Measurements from ENCODE around the gene MRPL49.

MRPL49 gene

GRCh38 chr11:65103476-65103875 is 18.6 kb upstream of the MRPL49 start:
- no peak for FAIRE-seq

GRCh38 chr11:65104628-65105027 is 17.5 kb upstream of the MRPL49 start:
- no peak for FAIRE-seq

GRCh38 chr11:65107078-65107477 is 15.0 kb upstream of the MRPL49 start:
- FAIRE-seq = no peak

GRCh38 chr11:65107751-65108468 is 14.2 kb upstream of the MRPL49 start:
- no peak for FAIRE-seq

GRCh38 chr11:65108469-65109123 is 13.5 kb upstream of the MRPL49 start:
- FAIRE-seq = no peak

GRCh38 chr11:65109231-65110198 is 12.6 kb upstream of the MRPL49 start:
- FAIRE-seq = no peak

- no peak for FAIRE-seq
These were observed 11.7 kb upstream of the MRPL49 start for GRCh38 chr11:65110354-65110861.

GRCh38 chr11:65111159-65111743 is 10.9 kb upstream of the MRPL49 start:
- no peak for FAIRE-seq

GRCh38 chr11:65111744-65112545 is 10.2 kb upstream of the MRPL49 start, which contains the start of gene TM7SF2:
TSS of gene TM7SF2 (plus strand) at chr11:65111872. CDS start at chr11:65112016, 144 bp downstream.
- no peak for FAIRE-seq

GRCh38 chr11:65112546-65113360 is 9.4 kb upstream of the MRPL49 start:
- FAIRE-seq = no peak

GRCh38 chr11:65113361-65113756 is 8.8 kb upstream of the MRPL49 start:
- no peak for FAIRE-seq

- no peak for FAIRE-seq
These were observed 8.3 kb upstream of the MRPL49 start for GRCh38 chr11:65113839-65114238.

- no peak for FAIRE-seq
These were observed 7.5 kb upstream of the MRPL49 start for GRCh38 chr11:65114538-65115171.

GRCh38 chr11:65115361-65116082 is 6.6 kb upstream of the MRPL49 start:
- FAIRE-seq = no peak

GRCh38 chr11:65116370-65117205 is 5.5 kb upstream of the MRPL49 start:
- FAIRE-seq = no peak

- peak; percentile 85 for FAIRE-seq
These were observed 4.7 kb upstream of the MRPL49 start, which contains the start of gene ZNHIT2 for GRCh38 chr11:65117206-65118096. TSS of gene ZNHIT2 (minus strand) at chr11:65117701. CDS start at chr11:65117653, 48 bp downstream.

GRCh38 chr11:65118097-65118837 is 3.9 kb upstream of the MRPL49 start:
- FAIRE-seq = no peak

All from colon (tissue), 2 donors.